ENCODE results near the gene TMPRSS13. TPM values are rescaled to one million over a fixed set of nuclear protein-coding genes. Genes with fewer than 3 reads are reported as not detected.
"Not testable (repeated sequence)": the region's sequence is repeated elsewhere in the genome, so short reads cannot be mapped to it uniquely, and the experiment has no call there.

The TMPRSS13 gene
- total RNA-seq, 1 experiment from 2014 or later, result not detected

DNA sequence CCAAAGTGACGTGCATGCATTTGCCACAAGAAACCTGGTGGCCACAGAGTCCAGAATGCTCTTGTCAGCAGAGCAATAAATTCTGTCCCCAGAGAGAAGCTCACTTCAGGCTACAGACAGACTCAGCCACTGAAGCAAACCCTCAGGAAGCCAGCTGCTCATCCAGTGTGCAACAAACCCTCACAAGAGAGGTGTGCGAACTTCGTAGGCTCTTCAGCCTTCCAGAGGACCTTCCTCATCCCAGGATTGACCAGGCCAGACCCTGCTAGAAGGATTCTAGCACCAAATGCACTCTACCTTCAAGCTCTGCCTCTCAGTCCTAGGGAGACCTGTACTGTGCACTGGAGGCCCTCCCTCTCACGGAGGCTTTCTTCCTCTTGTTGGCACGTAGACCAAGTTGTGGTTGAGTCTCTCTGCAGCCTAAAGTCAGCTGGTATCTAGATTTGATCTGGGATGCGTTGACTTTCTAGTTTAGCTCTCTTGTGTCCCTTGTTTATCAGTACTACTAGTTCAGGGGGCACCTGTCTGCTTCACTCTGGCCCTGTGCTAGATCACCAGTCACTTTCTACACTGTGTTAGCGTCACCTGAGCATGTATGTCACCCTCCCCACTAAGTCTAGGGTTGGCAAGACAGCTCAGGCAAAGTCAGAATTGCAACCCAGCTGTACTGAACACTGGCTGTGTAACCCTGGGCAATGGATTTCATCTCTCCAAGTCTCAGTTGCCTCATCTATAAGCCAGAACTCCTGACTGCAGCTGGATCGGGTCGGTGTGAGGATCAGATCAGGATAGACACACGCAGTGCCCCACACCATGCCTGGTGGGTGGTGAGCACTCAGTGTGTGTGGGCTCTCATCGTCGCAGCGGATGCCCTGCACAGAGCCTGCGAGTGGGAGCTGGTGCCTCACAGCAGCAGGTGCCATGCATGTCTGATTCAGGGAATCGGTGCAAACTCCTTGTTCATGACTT, 22.1 kb upstream of the TMPRSS13 start:
- DNase-seq (ENCODE audit: low read depth), result no peak

GRCh38 chr11:117950301-117950700, 21.1 kb upstream of the TMPRSS13 start:
- DNase-seq (ENCODE audit: low read depth), result no peak

DNA sequence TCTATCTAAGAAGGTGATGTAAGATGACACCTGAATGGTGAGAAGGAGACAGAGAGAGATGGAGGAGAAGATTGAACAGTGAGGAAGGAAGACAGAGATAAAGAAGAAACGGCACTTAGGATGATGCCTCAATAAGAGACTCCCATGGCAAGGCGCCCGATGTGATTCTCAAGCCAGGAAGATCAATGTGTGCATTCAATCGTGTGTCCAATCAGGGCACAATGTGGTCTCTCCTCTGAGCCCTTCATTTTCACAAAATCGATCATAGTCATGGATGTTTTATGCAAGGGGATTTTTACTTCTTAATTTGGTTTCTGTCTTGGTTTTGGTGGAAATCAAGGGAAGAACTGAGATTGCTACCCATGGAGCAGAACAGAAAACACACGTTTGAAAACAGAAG, 19.9 kb upstream of the TMPRSS13 start:
- no peak for DNase-seq (ENCODE audit: low read depth)

DNA sequence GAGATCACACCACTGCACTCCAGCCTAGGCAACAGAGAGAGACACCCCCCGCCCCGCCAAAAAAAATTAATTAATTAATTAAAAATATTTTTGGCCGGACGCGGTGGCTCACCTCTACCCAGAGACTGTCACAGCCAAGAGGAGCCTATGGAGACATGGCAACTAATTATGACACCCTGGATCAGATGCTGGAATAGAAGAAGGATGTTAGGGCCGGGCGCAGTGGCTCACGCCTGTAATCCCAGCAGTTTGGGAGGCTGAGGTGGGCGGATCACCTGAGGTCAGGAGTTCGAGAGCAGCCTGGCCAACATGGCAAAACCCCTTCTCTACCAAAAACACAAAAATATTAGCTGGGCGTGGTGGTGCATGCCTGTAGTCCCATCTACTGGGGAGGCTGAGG, 19.3 kb upstream of the TMPRSS13 start:
- not testable (repeated sequence) for DNase-seq (ENCODE audit: low read depth)

GRCh38 chr11:117947751-117948150, 18.5 kb upstream of the TMPRSS13 start:
- DNase-seq (ENCODE audit: low read depth), result not testable (repeated sequence)

DNA sequence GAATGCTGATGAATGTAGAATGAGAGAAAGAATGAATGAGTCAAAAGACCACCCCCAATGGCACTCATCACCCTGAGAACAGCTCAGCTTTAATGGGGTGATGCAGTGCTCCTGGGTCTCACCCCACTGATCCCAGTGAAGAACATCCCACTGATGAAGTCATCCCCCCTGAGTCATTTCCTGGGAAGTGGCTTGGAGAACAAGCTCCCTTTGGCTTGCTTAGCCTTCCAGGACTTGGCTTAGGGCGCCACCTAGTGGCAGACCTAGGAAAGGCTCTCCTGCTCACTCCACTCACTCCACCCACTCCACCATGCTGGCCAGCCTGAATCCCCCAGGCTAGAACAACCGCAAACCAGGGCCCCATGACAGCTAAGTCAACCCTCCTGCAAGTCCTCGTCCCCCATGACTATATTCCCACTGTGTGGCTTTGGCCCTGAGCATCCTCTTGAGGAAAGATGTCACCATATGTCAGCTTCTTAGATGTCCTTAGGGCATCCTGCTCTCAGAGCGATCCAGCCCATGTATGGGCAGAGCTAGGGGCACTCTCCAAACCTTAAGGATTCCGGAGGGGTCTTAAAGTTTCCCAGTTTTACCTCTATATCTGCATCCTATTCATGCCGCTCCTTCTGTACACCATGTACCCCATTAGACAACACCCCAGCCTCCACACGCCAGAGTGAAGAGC, 17.8 kb upstream of the TMPRSS13 start:
- DNase-seq (ENCODE audit: low read depth), result peak; percentile 87

DNA sequence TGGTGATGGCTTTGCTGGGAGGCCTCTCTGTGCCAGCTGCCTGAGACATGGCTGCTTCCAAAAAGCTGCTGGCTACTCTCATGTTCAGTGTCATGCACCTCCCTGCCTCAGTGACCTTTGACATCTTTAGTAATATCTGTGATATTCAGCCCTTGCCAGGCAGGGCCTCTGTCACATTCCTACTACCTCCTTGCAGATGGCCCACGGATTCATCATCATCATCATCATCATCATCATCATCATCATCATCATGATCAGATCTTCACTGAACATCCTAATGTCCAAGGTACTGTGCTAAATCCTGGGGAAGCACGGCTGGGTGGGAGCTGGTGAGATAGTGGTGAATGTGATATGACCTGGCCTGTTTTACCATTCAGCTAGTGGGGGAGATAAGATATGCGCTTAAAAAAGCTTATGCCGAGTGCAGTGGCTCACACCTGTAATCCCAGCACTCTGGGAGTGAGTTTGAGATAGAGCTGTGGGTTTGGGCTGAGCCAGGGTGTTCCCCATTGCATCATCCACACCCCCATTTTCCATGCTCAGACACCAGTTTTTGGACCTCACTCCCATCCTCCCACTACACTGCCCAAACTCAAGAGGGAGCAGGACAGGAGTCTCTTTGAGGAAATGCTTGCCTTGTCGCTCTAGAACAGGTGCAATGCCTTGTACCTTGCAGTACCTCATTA, 17.1 kb upstream of the TMPRSS13 start:
- DNase-seq (ENCODE audit: low read depth), result no peak

DNA sequence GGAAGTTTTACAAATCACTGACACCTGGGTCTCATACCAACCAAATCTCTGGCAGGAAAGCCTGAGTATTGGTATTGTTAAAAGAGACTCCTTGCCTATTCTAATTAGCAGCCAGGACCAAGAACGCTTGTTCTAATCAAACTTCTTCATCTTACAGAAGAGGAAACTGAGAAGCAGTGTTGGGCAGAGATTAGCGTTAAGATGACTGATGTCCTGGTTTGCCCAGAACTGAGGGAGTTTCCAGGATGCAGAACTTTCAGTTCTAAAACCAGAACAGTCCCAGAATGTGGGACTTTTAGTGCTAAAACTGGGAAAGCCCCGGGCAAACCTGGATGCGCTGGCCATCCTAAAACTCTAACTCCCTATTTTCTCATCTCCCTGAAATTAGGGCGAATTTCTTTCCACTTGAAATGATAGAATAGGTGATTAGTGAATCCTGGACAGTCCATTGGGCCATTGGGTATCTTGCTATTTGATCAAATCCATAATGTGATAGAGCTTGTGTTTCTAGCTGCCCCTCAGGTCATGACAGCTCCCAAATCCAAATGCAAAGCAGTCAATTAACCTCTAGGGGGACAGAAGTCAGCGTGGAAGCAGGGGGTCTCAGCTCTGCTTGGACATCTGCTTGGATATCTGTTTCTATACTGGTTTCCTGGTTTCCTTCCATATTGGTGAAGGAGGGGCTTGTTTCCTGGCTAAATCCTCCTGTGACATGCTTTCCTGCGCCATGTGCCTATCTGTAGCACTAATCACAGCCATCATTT, 16.0 kb upstream of the TMPRSS13 start:
- no peak for DNase-seq (ENCODE audit: low read depth)

- DNase-seq (ENCODE audit: low read depth), result no peak
Observed at GRCh38 chr11:117944554-117944953, 15.4 kb upstream of the TMPRSS13 start.

GRCh38 chr11:117941976-117942654, 12.9 kb upstream of the TMPRSS13 start:
- no peak for DNase-seq (ENCODE audit: low read depth)

DNA sequence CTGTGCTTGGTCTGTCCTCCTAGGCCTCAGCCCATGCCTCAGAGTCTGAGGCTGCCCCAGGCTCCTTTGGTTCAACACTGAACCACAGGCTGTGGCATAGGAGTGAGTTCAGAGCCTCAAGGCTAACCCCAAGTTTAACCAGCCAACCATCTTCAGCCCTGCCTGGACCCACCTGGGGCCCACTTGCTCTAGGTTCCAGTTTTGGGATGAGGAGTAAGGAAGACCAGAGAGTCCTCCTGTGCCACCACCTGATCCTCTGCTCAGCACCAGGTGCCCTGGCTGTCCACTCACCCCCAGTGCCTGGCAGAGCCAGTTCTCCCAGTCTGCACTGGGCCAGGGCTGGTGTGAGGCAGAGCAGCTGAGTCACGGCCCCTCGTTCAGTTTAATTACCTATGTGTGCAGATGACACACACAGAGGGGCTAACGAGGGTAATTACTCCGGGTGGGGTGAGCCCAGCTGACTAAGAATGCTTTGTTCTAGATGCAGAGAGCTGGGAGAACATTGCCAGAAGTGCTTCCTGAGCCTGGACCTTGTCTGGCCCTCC, 12.0 kb upstream of the TMPRSS13 start:
- DNase-seq (ENCODE audit: low read depth), result no peak

- DNase-seq (ENCODE audit: low read depth), result no peak
Observed at GRCh38 chr11:117940736-117941135, 11.5 kb upstream of the TMPRSS13 start.

DNA sequence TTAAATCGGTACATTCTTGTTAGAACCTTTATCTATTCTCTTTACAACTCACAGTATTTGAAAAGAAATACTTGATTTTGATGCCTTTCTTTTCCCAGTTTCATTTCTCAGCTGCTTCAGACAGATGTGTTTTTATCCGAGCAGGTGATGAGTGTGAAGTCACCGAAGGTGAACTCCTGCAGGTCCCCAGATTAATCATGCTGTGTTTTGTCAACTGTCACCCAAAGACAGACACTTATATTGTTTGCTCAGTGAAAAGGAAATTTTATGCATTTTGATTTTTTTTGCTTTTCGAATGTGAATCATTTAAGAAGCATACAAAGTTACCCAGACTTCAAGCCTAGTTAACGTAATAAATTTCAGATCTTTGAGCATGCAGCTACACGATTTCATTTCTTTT, 7.8 kb upstream of the TMPRSS13 start:
- no peak for DNase-seq (ENCODE audit: low read depth)

GRCh38 chr11:117934526-117935307, 5.5 kb upstream of the TMPRSS13 start:
- no peak for DNase-seq (ENCODE audit: low read depth)

DNA sequence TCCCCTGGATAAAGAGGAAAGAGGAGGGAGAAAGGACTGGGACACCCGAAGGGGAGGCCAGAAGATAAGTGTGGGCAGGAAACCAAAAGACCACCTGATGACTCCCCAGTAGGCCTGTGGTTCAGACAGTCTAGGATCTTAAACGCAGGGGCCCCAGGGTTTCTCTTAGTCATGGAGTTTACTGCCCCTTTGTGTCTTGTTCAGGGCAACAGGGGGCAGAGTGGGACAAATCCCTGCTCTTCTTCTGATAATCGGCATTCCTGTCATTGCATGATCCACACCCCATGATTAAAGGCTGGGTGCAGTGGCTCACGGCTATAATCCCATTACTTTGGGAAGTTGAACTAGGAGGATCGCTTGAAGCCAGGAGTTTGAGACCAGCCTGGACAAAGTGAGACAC, 4.7 kb upstream of the TMPRSS13 start:
- no peak for DNase-seq (ENCODE audit: low read depth)

DNA sequence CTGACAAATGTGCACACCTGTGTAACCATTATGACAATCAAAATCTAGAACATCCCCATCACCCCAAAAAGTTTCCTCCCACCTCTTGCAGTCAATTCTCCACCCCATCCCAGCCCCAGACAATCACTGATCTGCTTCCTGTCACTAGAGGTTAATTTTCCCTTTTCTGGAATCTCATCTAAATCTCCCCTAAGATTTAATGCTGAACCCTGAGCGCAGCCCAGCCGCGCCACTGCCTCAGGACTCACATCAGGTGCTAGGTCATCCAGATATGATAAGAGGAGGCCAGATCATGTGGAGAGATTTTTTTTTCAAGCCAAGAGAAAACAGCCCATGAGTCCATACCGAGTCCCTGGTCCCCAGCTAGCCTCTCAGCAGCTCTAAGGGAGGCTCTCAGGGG, 4.3 kb upstream of the TMPRSS13 start:
- no peak for DNase-seq (ENCODE audit: low read depth)

DNA sequence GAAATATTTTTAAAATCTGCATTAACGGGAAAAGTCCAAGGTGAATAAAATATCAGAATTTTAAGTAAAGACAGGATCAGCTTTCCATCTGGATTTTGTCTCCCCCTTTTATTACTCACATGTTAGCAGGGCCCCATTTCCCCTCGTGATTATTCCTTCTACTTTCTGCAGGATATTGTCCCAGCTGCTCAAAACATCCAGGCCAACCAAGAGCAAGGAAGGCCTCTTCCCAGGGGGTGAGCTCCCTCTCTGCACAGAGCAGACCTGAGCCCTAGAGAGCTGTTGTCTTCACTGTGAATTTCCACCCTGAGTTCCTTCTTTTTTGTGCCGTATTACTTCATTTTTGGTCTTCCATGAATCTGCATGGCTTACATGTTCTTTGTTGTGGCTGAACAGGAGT, 3.7 kb upstream of the TMPRSS13 start:
- DNase-seq (ENCODE audit: low read depth), result no peak

GRCh38 chr11:117932426-117932825, 3.2 kb upstream of the TMPRSS13 start:
- no peak for DNase-seq (ENCODE audit: low read depth)

DNA sequence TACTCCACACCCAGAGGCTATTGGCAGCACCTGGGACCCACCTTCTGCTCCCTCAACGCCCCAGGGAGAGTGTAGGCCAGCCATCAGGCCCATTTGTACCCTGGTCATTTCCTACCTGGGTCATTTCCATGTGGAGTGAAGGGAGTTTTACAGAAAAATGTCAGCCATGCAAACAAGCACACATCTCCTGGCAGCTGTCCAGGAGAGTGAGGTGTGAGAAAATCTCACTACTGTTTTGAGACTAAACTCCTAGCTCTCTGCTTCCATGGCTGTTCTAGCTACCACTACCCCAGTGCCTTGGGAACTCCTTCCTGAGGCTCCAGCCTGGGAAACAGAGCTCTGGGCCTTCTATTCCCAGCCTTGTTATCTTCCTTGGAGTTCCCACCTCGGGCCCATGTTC, 2.8 kb upstream of the TMPRSS13 start:
- DNase-seq (ENCODE audit: low read depth), result no peak

Data from LHCN-M2 (cell line).